CD4-positive, alpha-beta T cell treated with Interleukin-6 at 100 ng/mL for 8 hours (primary cell): Measurements from ENCODE around the gene CTCF.

Experiments used
- DNase-seq: peaks from one replicate; pipeline ENCODE4 v3.0.0-alpha.2; 2020; ENCODE audit warnings: mixed read lengths, low spot score

CTCF gene

GRCh38 chr16:67653128-67653788 is 90.9 kb downstream of the CTCF start:
- DNase-seq = no peak

GRCh38 chr16:67653789-67654402 is 91.6 kb downstream of the CTCF start:
- no peak for DNase-seq

- no peak for DNase-seq
Observed at GRCh38 chr16:67654403-67654911, 92.1 kb downstream of the CTCF start.

- DNase-seq = no peak
Observed at GRCh38 chr16:67655363-67655762, 93.0 kb downstream of the CTCF start.

GRCh38 chr16:67656344-67657016 is 94.2 kb downstream of the CTCF start:
- no peak for DNase-seq

- DNase-seq = no peak
Observed at GRCh38 chr16:67657017-67657608, 94.8 kb downstream of the CTCF start.

- no peak for DNase-seq
Observed at GRCh38 chr16:67657751-67658518, 95.6 kb downstream of the CTCF start.

GRCh38 chr16:67658849-67659674 is 96.7 kb downstream of the CTCF start:
- no peak for DNase-seq

GRCh38 chr16:67659675-67660563 is 97.6 kb downstream of the CTCF start, which contains the start of gene ACD:
TSS of gene ACD (minus strand) at chr16:67660260. CDS start at chr16:67660220, 40 bp downstream.
- DNase-seq = peak; percentile 90

GRCh38 chr16:67660564-67661028 is 98.3 kb downstream of the CTCF start, which contains the start of gene PARD6A:
TSS of gene PARD6A (plus strand) at chr16:67660960. CDS start at chr16:67661039, 79 bp downstream.
- peak; percentile 98 for DNase-seq

GRCh38 chr16:67661101-67661761 is 98.9 kb downstream of the CTCF start:
- DNase-seq = no peak

- no peak for DNase-seq
Observed at GRCh38 chr16:67661886-67662652, 99.7 kb downstream of the CTCF start.

GRCh38 chr16:67662653-67663010 is 100.3 kb downstream of the CTCF start:
- no peak for DNase-seq

- no peak for DNase-seq
Observed at GRCh38 chr16:67663151-67663876, 101.0 kb downstream of the CTCF start.

- no peak for DNase-seq
Observed at GRCh38 chr16:67663877-67664222, 101.5 kb downstream of the CTCF start.

GRCh38 chr16:67664258-67664657 is 101.9 kb downstream of the CTCF start:
- DNase-seq = no peak

- no peak for DNase-seq
Observed at GRCh38 chr16:67664871-67665270, 102.5 kb downstream of the CTCF start.

- DNase-seq = no peak
Observed at GRCh38 chr16:67665598-67665997, 103.3 kb downstream of the CTCF start.
